H1 (cell line): ENCODE measurements around the gene SPECC1. TPM values are rescaled to one million over a fixed set of nuclear protein-coding genes. Genes with fewer than 3 reads are reported as not detected.

Experiments
- CTCF ChIA-PET: fragments of 300-600 bp; sonication (Branson Sonifier 250); formaldehyde crosslinking; loops from one replicate; lab custom pipeline; 2021; ENCODE audit not compliant: partially characterized antibody; lab: Charles Lee
- POLR2A ChIA-PET: fragments of 300-600 bp; sonication (Branson Sonifier 250); formaldehyde crosslinking; loops from one replicate; lab custom pipeline; 2021; ENCODE audit warnings: inconsistent platforms; ENCODE audit not compliant: partially characterized antibody; lab: Charles Lee
- DNase-seq, 2 experiments: peaks; one replicate each; pipeline versions ENCODE4 v3.0.0 to v3.0.0-alpha.2; 2010 to 2022; ENCODE audit warnings: low spot score in 2 of 2, low read depth in 1 of 2, mixed read lengths in 1 of 2
- FAIRE-seq: peaks from 2 replicates; lab custom pipeline; 2011; peaks lifted over from hg19 to GRCh38; lab: Jason Lieb, UNC
- H2AFZ ChIP-seq: 2 replicates; pipeline ENCODE4 v1.8.1; 2012; ENCODE audit warnings: low read length, inconsistent platforms
- H2AK5ac ChIP-seq: 2 replicates; pipeline ENCODE4 v1.6.1; 2013; ENCODE audit warnings: low read depth, low read length
- H2BK120ac ChIP-seq: replicated peaks from 2 replicates; pipeline ENCODE3; 2013; ENCODE audit warnings: low read depth, low read length, inconsistent platforms
- H2BK12ac ChIP-seq: 2 replicates; pipeline ENCODE4 v1.6.1; 2013; ENCODE audit warnings: low read depth, low read length
- H2BK15ac ChIP-seq: 2 replicates; pipeline ENCODE4 v1.6.1; 2013; ENCODE audit warnings: low read length
- H2BK20ac ChIP-seq: 2 replicates; pipeline ENCODE4 v1.6.1; 2013; ENCODE audit warnings: low read length
- H2BK5ac ChIP-seq: 2 replicates; pipeline ENCODE4 v1.6.1; 2013; ENCODE audit warnings: low read depth, low read length
- H3K14ac ChIP-seq: 2 replicates; pipeline ENCODE4 v1.6.1; 2013; ENCODE audit warnings: inconsistent platforms; ENCODE audit not compliant: insufficient read length
- H3K18ac ChIP-seq: 2 replicates; pipeline ENCODE4 v1.6.1; 2013; ENCODE audit warnings: low read length; ENCODE audit errors: extremely low read depth
- H3K23ac ChIP-seq: 2 replicates; pipeline ENCODE4 v1.6.1; 2013; ENCODE audit warnings: inconsistent platforms; ENCODE audit not compliant: insufficient read length
- H3K23me2 ChIP-seq: 2 replicates; pipeline ENCODE4 v1.6.1; 2013; ENCODE audit warnings: low read depth, low read length
- H3K27ac ChIP-seq: 2 replicates; pipeline ENCODE4 v1.6.1; 2011; ENCODE audit warnings: low read depth, low read length, inconsistent platforms
- H3K27me3 ChIP-seq, 4 experiments: replicated peaks in 1 of 4; 1 replicate in 1 of 4; 2 replicates in 3 of 4; pipeline versions ENCODE4 v1.6.1 to v1.8.1; 2011 to 2013; ENCODE audit warnings: low read length in 3 of 4, mild to moderate bottlenecking in 3 of 4, inconsistent platforms in 2 of 4, mixed read lengths in 2 of 4, moderate library complexity in 1 of 4; ENCODE audit not compliant: control insufficient read depth in 3 of 4, insufficient read depth in 3 of 4; ENCODE audit errors: extremely low read depth in 1 of 4
- H3K36me3 ChIP-seq, 4 experiments: 2 replicates each; pipeline versions ENCODE4 v1.6.1 to v1.8.1; 2011 to 2013; ENCODE audit warnings: mild to moderate bottlenecking in 4 of 4, low read length in 3 of 4, moderate library complexity in 2 of 4, control low read depth in 1 of 4, inconsistent platforms in 1 of 4; ENCODE audit not compliant: insufficient read depth in 4 of 4, control insufficient read depth in 2 of 4
- H3K4ac ChIP-seq: replicated peaks from 2 replicates; pipeline ENCODE3; 2013; ENCODE audit warnings: low read length, low read depth, mixed read lengths, inconsistent platforms; ENCODE audit not compliant: insufficient read length
- H3K4me1 ChIP-seq, 4 experiments: replicated peaks in 1 of 4; 1 replicate in 1 of 4; 2 replicates in 3 of 4; pipeline versions ENCODE4 v1.6.1 to v1.8.1; 2011 to 2013; ENCODE audit warnings: low read length in 3 of 4, inconsistent platforms in 2 of 4, mixed read lengths in 1 of 4; ENCODE audit not compliant: insufficient read depth in 4 of 4, control insufficient read depth in 3 of 4
- H3K4me2 ChIP-seq, 2 experiments: 2 replicates each; pipeline versions ENCODE4 v1.6.1 to v1.8.1; 2011 to 2013; ENCODE audit warnings: low read depth in 2 of 2, low read length in 2 of 2, control low read depth in 1 of 2, inconsistent platforms in 1 of 2, mild to moderate bottlenecking in 1 of 2; ENCODE audit not compliant: insufficient read depth in 1 of 2
- H3K4me3 ChIP-seq, 4 experiments: fragments of 200-600, 300-600 bp in 1 of 4; sonication (generic), shearing (Covaris generic), sonication (Bioruptor Twin) in 1 of 4; 2 replicates each; pipeline versions ENCODE4 v1.5.1 to v1.8.1; 2011 to 2016; ENCODE audit warnings: low read length in 4 of 4, low read depth in 3 of 4, control low read depth in 2 of 4, inconsistent platforms in 2 of 4, mild to moderate bottlenecking in 2 of 4, mixed read lengths in 1 of 4, moderate library complexity in 1 of 4; ENCODE audit not compliant: insufficient read depth in 2 of 4; ENCODE audit errors: extremely low read depth in 1 of 4
- H3K56ac ChIP-seq: replicated peaks from 2 replicates; pipeline ENCODE3; 2013; ENCODE audit warnings: low read depth, mild to moderate bottlenecking, mixed read lengths, low read length, inconsistent platforms; ENCODE audit not compliant: insufficient read length
- H3K79me1 ChIP-seq: 2 replicates; pipeline ENCODE4 v1.6.1; 2013; ENCODE audit warnings: low read depth, low read length, control low read depth
- H3K79me2 ChIP-seq, 2 experiments: 2 replicates each; pipeline versions ENCODE4 v1.6.1 to v1.8.1; 2012 to 2013; ENCODE audit warnings: low read length in 2 of 2, mild to moderate bottlenecking in 2 of 2, inconsistent platforms in 1 of 2; ENCODE audit not compliant: insufficient read depth in 2 of 2, control insufficient read depth in 1 of 2
- H3K9ac ChIP-seq, 4 experiments: replicated peaks in 1 of 4; 1 replicate in 1 of 4; 2 replicates in 3 of 4; pipeline versions ENCODE4 v1.6.1 to v1.8.1; 2011 to 2013; ENCODE audit warnings: low read depth in 3 of 4, low read length in 3 of 4, control low read depth in 2 of 4, mild to moderate bottlenecking in 2 of 4, moderate library complexity in 2 of 4, inconsistent platforms in 1 of 4; ENCODE audit errors: extremely low read depth in 1 of 4
- H3K9me3 ChIP-seq, 2 experiments: 2 replicates each; pipeline versions ENCODE4 v1.6.1 to v1.8.1; 2012 to 2013; ENCODE audit warnings: mild to moderate bottlenecking in 2 of 2, moderate library complexity in 2 of 2, control low read depth in 1 of 2, inconsistent platforms in 1 of 2, low read depth in 1 of 2, low read length in 1 of 2, mixed read lengths in 1 of 2; ENCODE audit not compliant: insufficient read depth in 2 of 2
- H4K20me1 ChIP-seq, 2 experiments: replicated peaks in 1 of 2; 2 replicates each; pipeline versions ENCODE3 to v1.8.1; 2011 to 2013; ENCODE audit warnings: inconsistent platforms in 2 of 2, low read length in 2 of 2, mild to moderate bottlenecking in 1 of 2; ENCODE audit not compliant: insufficient read depth in 2 of 2, control insufficient read depth in 1 of 2
- H4K5ac ChIP-seq: 2 replicates; pipeline ENCODE4 v1.6.1; 2013; ENCODE audit warnings: low read length, low read depth, mixed read lengths, inconsistent platforms; ENCODE audit not compliant: insufficient read length
- H4K8ac ChIP-seq: 2 replicates; pipeline ENCODE4 v1.8.0; 2013; ENCODE audit warnings: mild to moderate bottlenecking, moderate library complexity, low read length, inconsistent platforms; ENCODE audit not compliant: insufficient read depth; ENCODE audit errors: extremely low read depth
- H4K91ac ChIP-seq: replicated peaks from 2 replicates; pipeline ENCODE3; 2013; ENCODE audit warnings: low read length, mixed read lengths, inconsistent platforms; ENCODE audit not compliant: insufficient read length
- ASH2L ChIP-seq: fragments of 200-600, 300-600 bp; sonication (generic); IDR thresholded peaks from one replicate; pipeline ENCODE4 v1.7.1; 2017; ENCODE audit warnings: low read length
- CBX8 ChIP-seq: fragments of 300-800, 300-1000 bp; sonication (generic); IDR thresholded peaks from 2 replicates; pipeline ENCODE4 v1.7.1; 2016; ENCODE audit warnings: low read depth, low read length, borderline replicate concordance
- CREB1 ChIP-seq: IDR thresholded peaks from 2 replicates; pipeline ENCODE4 v1.6.1; 2012; ENCODE audit warnings: inconsistent platforms
- EP300 ChIP-seq, 2 experiments: IDR thresholded peaks; 1 replicate in 1 of 2; 2 replicates in 1 of 2; pipeline ENCODE4 v1.6.1; 2011 to 2012; ENCODE audit warnings: low read depth in 2 of 2, low read length in 2 of 2, mild to moderate bottlenecking in 2 of 2, borderline replicate concordance in 1 of 2, inconsistent platforms in 1 of 2, moderate library complexity in 1 of 2
- FOSL1 ChIP-seq: IDR thresholded peaks from 2 replicates; pipeline ENCODE4 v1.6.1; 2011; ENCODE audit warnings: mild to moderate bottlenecking, low read depth, low read length, moderate library complexity; ENCODE audit not compliant: insufficient read depth
- KDM4A ChIP-seq: IDR thresholded peaks from one replicate; pipeline ENCODE4 v1.7.1; 2012; ENCODE audit warnings: low read depth, mild to moderate bottlenecking, moderate library complexity, low read length, inconsistent platforms; ENCODE audit not compliant: severe bottlenecking
- MAFK ChIP-seq: IDR thresholded peaks from 2 replicates; pipeline ENCODE4 v1.6.1; 2012; ENCODE audit warnings: low read depth, mild to moderate bottlenecking, improper control_type of control experiment, low read length
- MAX ChIP-seq: IDR thresholded peaks from 2 replicates; pipeline ENCODE4 v1.6.1; 2012; ENCODE audit warnings: inconsistent platforms
- POLR2A ChIP-seq, 2 experiments: IDR thresholded peaks; 1 replicate in 1 of 2; 2 replicates in 1 of 2; pipeline ENCODE4 v1.6.1; 2011; ENCODE audit warnings: low read depth in 2 of 2, low read length in 2 of 2, mild to moderate bottlenecking in 2 of 2; ENCODE audit errors: control extremely low read depth in 1 of 2
- POLR2AphosphoS5 ChIP-seq: IDR thresholded peaks from 2 replicates; pipeline ENCODE4 v1.6.1; 2011; ENCODE audit warnings: low read depth, low read length
- POU5F1 ChIP-seq: IDR thresholded peaks from 2 replicates; pipeline ENCODE4 v1.6.1; 2011; ENCODE audit warnings: low read depth, mild to moderate bottlenecking, low read length, moderate library complexity
- RFX5 ChIP-seq: IDR thresholded peaks from 2 replicates; pipeline ENCODE4 v1.6.1; 2011; ENCODE audit warnings: low read depth, low read length, improper control_type of control experiment, borderline replicate concordance
- RNF2 ChIP-seq: fragments of 200-900, 300-1000 bp; sonication (generic); IDR thresholded peaks from 2 replicates; pipeline ENCODE4 v1.7.1; 2016; ENCODE audit warnings: borderline replicate concordance, low read depth, mild to moderate bottlenecking, antibody characterized with exemption, low read length; ENCODE audit not compliant: poor library complexity, severe bottlenecking; ENCODE audit errors: missing control alignments
- TCF12 ChIP-seq: IDR thresholded peaks from 2 replicates; pipeline ENCODE4 v1.6.1; 2011; ENCODE audit warnings: low read depth, mild to moderate bottlenecking, low read length
- TEAD4 ChIP-seq: IDR thresholded peaks from 2 replicates; pipeline ENCODE4 v1.6.1; 2012; ENCODE audit warnings: low read depth, low read length, inconsistent platforms, mixed read lengths
- YY1 ChIP-seq: IDR thresholded peaks from 2 replicates; pipeline ENCODE4 v1.6.1; 2011; ENCODE audit warnings: low read depth, mild to moderate bottlenecking, low read length
- WGBS, 2 experiments: shearing (Covaris generic) in 1 of 2; methylation state at CpG; one replicate each; pipeline versions ENCODE4 v1.1.6 to v1.1.7; 2013 to 2015; ENCODE audit warnings: low lambda C conversion rate in 2 of 2, mixed read lengths in 2 of 2, inconsistent platforms in 1 of 2, low coverage in 1 of 2, missing lambda C conversion rate in 1 of 2; ENCODE audit not compliant: insufficient replicate concordance in 2 of 2, insufficient coverage in 1 of 2, insufficient read length in 1 of 2; ENCODE audit errors: extremely low coverage in 1 of 2, missing lambda C conversion rate in 1 of 2; 5-methylcytosine and 5-hydroxymethylcytosine counted together
- polyA plus RNA-seq, 7 experiments: library from polyadenylated mRNA; depleted of rRNA in 3 of 7; stranded (reverse) in 5 of 7; unstranded in 2 of 7; fragments of >200 nt in 5 of 7; fragments of 200-250 nt in 2 of 7; gene quantifications; 1 replicate in 5 of 7; 2 replicates in 1 of 7; 4 replicates in 1 of 7; pipeline versions ENCODE4 v1.2.1 to v1.2.3, GENCODE V29; 2011 to 2013; ENCODE audit warnings: missing spikeins in 2 of 7, mixed read lengths in 2 of 7
- total RNA-seq: library from RNA; stranded (reverse); fragmentation: NEBNext Ultra II Directional; extraction: Animal tissue kit (Norgen Biotek cat#: 25700); gene quantifications from 2 replicates; pipeline ENCODE4 v1.2.1, GENCODE V29; 2021

SPECC1 gene
- total and polyA plus RNA-seq, 2 of the 8 experiments (the other 6 are each of a cell fraction or from before 2014, with no cell fraction given) = 35.8 to 87.9 TPM

DNA sequence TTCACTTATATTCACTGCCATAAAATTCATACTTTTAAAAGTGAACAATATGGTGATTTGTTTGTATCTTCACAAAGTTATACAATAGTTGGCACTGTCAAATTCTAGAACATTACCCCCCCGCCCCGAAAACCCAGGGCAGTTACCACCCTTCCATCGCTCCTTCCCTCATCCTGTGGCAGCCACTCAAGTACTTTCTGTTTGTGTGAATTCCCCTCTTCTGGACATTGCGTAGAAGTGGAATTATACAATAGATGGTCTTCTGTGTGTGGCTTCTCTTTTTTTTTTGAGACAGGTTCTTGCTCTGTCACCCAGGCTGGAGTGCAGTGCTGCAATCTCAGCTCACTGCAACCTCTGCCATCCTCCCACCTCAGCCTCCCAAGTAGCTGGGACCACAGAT lies 58.6 kb downstream of the SPECC1 start:
- Histone ChIP-seq H2BK12ac (no peak overlapping the region), H3K36me3 (no peaks in the 10 kb centered on the region), H3K23me2 (no peaks in the 10 kb centered on the region), H4K5ac (no peak overlapping the region), H4K8ac (no peak overlapping the region), H3K23ac (no peak overlapping the region), H2AK5ac (no peak overlapping the region), H2BK20ac (no peak overlapping the region), H3K27ac (no peak overlapping the region), H3K14ac (no peak overlapping the region), H3K9ac (no peak overlapping the region), H3K4ac (no peak overlapping the region), H2AFZ (no peak overlapping the region), H3K9me3 (no peaks in the 10 kb centered on the region), H2BK5ac (no peak overlapping the region), H3K79me1 (no peaks in the 10 kb centered on the region), H3K4me2 (no peak overlapping the region), H3K18ac (no peak overlapping the region), H2BK120ac (no peak overlapping the region), H3K4me1 (peaks cover 0 to 4% (median 3%) of the 10 kb centered on the region in 4 experiments; a peak in 5 of 7 replicates), H3K27me3 (peaks cover 0 to 2% (median 0%) of the 10 kb centered on the region in 4 experiments; a peak in 1 of 7 replicates), H3K4me3 (no peak overlapping the region), H3K79me2 (no peaks in the 10 kb centered on the region), H4K91ac (no peak overlapping the region), H3K56ac (no peak overlapping the region), H4K20me1 (no peaks in the 10 kb centered on the region), H2BK15ac (no peak overlapping the region)
- WGBS, 2 experiments = 91% methylated on average over 4 of the region's 4 CpGs; no CpG with 5 or more reads in 1 of the 2 experiments
- ChIA-PET CTCF (no interaction called here), POLR2A (no interaction called here)
- no peak for FAIRE-seq
- no peak for DNase-seq
- no peak for TF ChIP-seq POLR2AphosphoS5
- no peak for TF ChIP-seq FOSL1
- TF ChIP-seq MAFK = no peak
- no peak for TF ChIP-seq RNF2
- TF ChIP-seq TCF12 = no peak
- no peak for TF ChIP-seq EP300 (IDR thresholded peaks at IDR 0.05; ENCODE audit: borderline replicate concordance in 1 of 2, low read depth in 2 of 2, low read length in 2 of 2)
- no peak for TF ChIP-seq POU5F1
- no peak for TF ChIP-seq POLR2A (IDR thresholded peaks at IDR 0.05; ENCODE audit: control extremely low read depth in 1 of 2, low read depth in 2 of 2, low read length in 2 of 2)
- TF ChIP-seq KDM4A = no peak
- TF ChIP-seq CREB1 = no peak
- no peak for TF ChIP-seq TEAD4
- TF ChIP-seq RFX5 = no peak
- TF ChIP-seq CBX8 = no peak
- no peak for TF ChIP-seq YY1
- no peak for TF ChIP-seq MAX
- no peak for TF ChIP-seq ASH2L
